D721Med (cell line): Measurements from ENCODE around the gene OAT.

ENCODE experiments used
- DNase-seq: peaks from one replicate; pipeline ENCODE4 v3.0.0; 2011; ENCODE audit warnings: low spot score; ENCODE audit not compliant: insufficient read length
- FAIRE-seq: peaks from 2 replicates; lab custom pipeline; 2011; peaks lifted over from hg19 to GRCh38; lab: Jason Lieb, UNC
- CTCF ChIP-seq: IDR thresholded peaks from 2 replicates; pipeline ENCODE4 v1.5.1; 2012; ENCODE audit warnings: mild to moderate bottlenecking, control low read depth; ENCODE audit not compliant: insufficient read depth; ENCODE audit errors: missing control alignments

The OAT gene

GRCh38 chr10:124353091-124353815 is 65.5 kb downstream of the OAT start:
- TF ChIP-seq CTCF: no peak

GRCh38 chr10:124351481-124352220 is 67.1 kb downstream of the OAT start:
- DNase-seq (no peak), FAIRE-seq (no peak)

More at GRCh38 chr10:124353091-124353815, 65.5 kb downstream of the OAT start:
- FAIRE-seq (no peak), DNase-seq (no peak)

GRCh38 chr10:124350806-124351205 is 67.9 kb downstream of the OAT start:
- FAIRE-seq: no peak
- no peak for TF ChIP-seq CTCF
- DNase-seq: no peak

More at GRCh38 chr10:124351481-124352220, 67.1 kb downstream of the OAT start:
- TF ChIP-seq CTCF: no peak

- no peak for FAIRE-seq
- TF ChIP-seq CTCF: no peak
- no peak for DNase-seq
These were observed 68.8 kb downstream of the OAT start for GRCh38 chr10:124349996-124350280.

GRCh38 chr10:124349231-124349995 is 69.3 kb downstream of the OAT start:
- DNase-seq (no peak), FAIRE-seq (no peak)
- no peak for TF ChIP-seq CTCF

- no peak for FAIRE-seq
- no peak for DNase-seq
- TF ChIP-seq CTCF: no peak
These were observed 69.9 kb downstream of the OAT start for GRCh38 chr10:124348801-124349200.
